B cell (primary cell): ENCODE data around the gene PTGES3. TPM values are rescaled to one million over a fixed set of nuclear protein-coding genes. Genes with fewer than 3 reads are reported as not detected.

Experiments
- ATAC-seq: fragments of 200-7000 bp; cut with Tn5 transposase; one replicate; pipeline ENCODE4 v1.10.0; 2021; ENCODE audit warnings: low read depth, mild to moderate bottlenecking, moderate number of reproducible peaks, moderate library complexity
- CTCF ChIA-PET: fragments of 350-600 bp; sonication (Branson Sonifier 250); formaldehyde crosslinking; loops from one replicate; lab custom pipeline; 2021; ENCODE audit warnings: antibody characterized with exemption, inconsistent platforms; lab: Charles Lee
- POLR2A ChIA-PET: fragments of 350-600 bp; sonication (Branson Sonifier 250); formaldehyde crosslinking; loops from one replicate; lab custom pipeline; 2021; ENCODE audit warnings: antibody characterized with exemption; lab: Charles Lee
- DNase-seq: peaks from one replicate; pipeline ENCODE4 v3.0.0; 2013
- H2AFZ ChIP-seq: 2 replicates; pipeline ENCODE4 v1.6.1; 2012; ENCODE audit warnings: mild to moderate bottlenecking, low read depth, low read length; ENCODE audit not compliant: insufficient read depth, poor library complexity, severe bottlenecking
- H3K27ac ChIP-seq, 2 donors: 1 replicate in 1 of 2; 2 replicates in 1 of 2; pipeline ENCODE4 v1.5.1; 2012 to 2013; ENCODE audit warnings: low read length in 2 of 2, mild to moderate bottlenecking in 2 of 2, moderate library complexity in 1 of 2
- H3K27me3 ChIP-seq, 4 experiments: fragments of 200-600 bp in 1 of 4; sonication (generic) in 1 of 4; replicated peaks in 1 of 4; 1 replicate in 2 of 4; 2 replicates in 2 of 4; pipeline versions ENCODE4 v1.6.1 to v1.7.0; 2013 to 2016; ENCODE audit warnings: low read length in 3 of 4, mild to moderate bottlenecking in 2 of 4, mixed read lengths in 1 of 4, moderate library complexity in 1 of 4; ENCODE audit not compliant: insufficient read depth in 4 of 4, control insufficient read depth in 3 of 4; ENCODE audit errors: control extremely low read depth in 1 of 4
- H3K36me3 ChIP-seq, 2 experiments: replicated peaks in 1 of 2; 1 replicate in 1 of 2; 2 replicates in 1 of 2; pipeline versions ENCODE4 v1.6.1 to v1.7.1; 2013; ENCODE audit warnings: low read length in 1 of 2; ENCODE audit not compliant: insufficient read depth in 2 of 2, control insufficient read depth in 1 of 2; ENCODE audit errors: control extremely low read depth in 1 of 2, extremely low read depth in 1 of 2
- H3K4me1 ChIP-seq, 2 donors: fragments of 200-600 bp in 1 of 2; sonication (generic) in 1 of 2; 1 replicate in 1 of 2; 2 replicates in 1 of 2; pipeline versions ENCODE4 v1.5.1 to v1.6.1; 2013 to 2017; ENCODE audit warnings: low read length in 2 of 2; ENCODE audit not compliant: control insufficient read depth in 2 of 2, insufficient read depth in 2 of 2
- H3K4me2 ChIP-seq: replicated peaks from 2 replicates; pipeline ENCODE3; 2012; ENCODE audit warnings: mild to moderate bottlenecking, low read depth, low read length; ENCODE audit not compliant: poor library complexity, severe bottlenecking
- H3K4me3 ChIP-seq, 5 experiments: fragments of 200-600 bp in 1 of 5; sonication (generic) in 1 of 5; 1 replicate in 3 of 5; 2 replicates in 2 of 5; pipeline versions ENCODE4 v1.5.1 to v1.7.0; 2011 to 2016; ENCODE audit warnings: low read length in 4 of 5, mild to moderate bottlenecking in 4 of 5, low read depth in 2 of 5, control low read depth in 1 of 5, moderate library complexity in 1 of 5; ENCODE audit not compliant: insufficient read depth in 1 of 5; ENCODE audit errors: control extremely low read depth in 1 of 5, extremely low read depth in 1 of 5
- H3K79me2 ChIP-seq: fragments of 200-600 bp; sonication (generic); one replicate; pipeline ENCODE4 v1.6.0; 2016; ENCODE audit warnings: low read length; ENCODE audit not compliant: control insufficient read depth, insufficient read depth
- H3K9ac ChIP-seq: fragments of 200-600 bp; sonication (generic); 2 replicates; pipeline ENCODE4 v1.6.1; 2017; ENCODE audit warnings: mild to moderate bottlenecking, low read length, moderate library complexity
- H3K9me3 ChIP-seq, 3 donors: one replicate each; pipeline versions ENCODE4 v1.6.1 to v1.7.1; 2013; ENCODE audit warnings: low read length in 2 of 3; ENCODE audit not compliant: control insufficient read depth in 2 of 3, insufficient read depth in 1 of 3; ENCODE audit errors: control extremely low read depth in 1 of 3
- H4K20me1 ChIP-seq: 2 replicates; pipeline ENCODE4 v1.6.0; 2012; ENCODE audit warnings: mild to moderate bottlenecking, low read length; ENCODE audit not compliant: insufficient read depth, control insufficient read depth, poor library complexity, severe bottlenecking
- H3K27ac Mint-ChIP-seq: one replicate; pipeline ENCODE4 v1.8.0; 2021; ENCODE audit warnings: mixed read lengths
- H3K27me3 Mint-ChIP-seq: one replicate; pipeline ENCODE4 v1.8.0; 2021; ENCODE audit warnings: mixed read lengths
- H3K4me1 Mint-ChIP-seq: one replicate; pipeline ENCODE4 v1.8.0; 2021; ENCODE audit warnings: mixed read lengths
- H3K4me3 Mint-ChIP-seq: one replicate; pipeline ENCODE4 v1.8.0; 2021; ENCODE audit warnings: mixed read lengths
- H3K9me3 Mint-ChIP-seq: one replicate; pipeline ENCODE4 v1.8.0; 2022; ENCODE audit warnings: mixed read lengths; ENCODE audit not compliant: insufficient read depth
- CTCF ChIP-seq: fragments of 200-600 bp; IDR thresholded peaks from one replicate; pipeline ENCODE4 v1.8.0; 2022; ENCODE audit warnings: antibody characterized with exemption, mild to moderate bottlenecking
- EZH2 ChIP-seq: IDR thresholded peaks from 2 replicates; pipeline ENCODE4 v1.6.1; 2012; ENCODE audit warnings: borderline replicate concordance, low read depth, mild to moderate bottlenecking, moderate library complexity, low read length; ENCODE audit not compliant: insufficient read depth, poor library complexity, severe bottlenecking
- WGBS: methylation state at CpG from one replicate; pipeline ENCODE4 v1.1.5; 2013; ENCODE audit warnings: missing lambda C conversion rate; ENCODE audit not compliant: insufficient coverage; 5-methylcytosine and 5-hydroxymethylcytosine counted together
- intact Hi-C: fragments of 100-400 bp; cut with micrococcal nuclease; formaldehyde crosslinking; loops from one replicate; pipeline ENCODE4 v1.10.0; 2022
- polyA plus RNA-seq: library from polyadenylated mRNA; depleted of rRNA; stranded (reverse); fragments of >200 nt; gene quantifications from 2 replicates; pipeline ENCODE4 v1.2.3, GENCODE V29; 2012
- total RNA-seq, 2 donors: library from RNA; stranded (reverse); fragments of 120-200 nt in 1 of 2; gene quantifications; 1 replicate in 1 of 2; 2 replicates in 1 of 2; pipeline versions ENCODE4 v1.2.3 to v1.2.4, GENCODE V29; 2013 to 2022

Gene PTGES3
- total and polyA plus RNA-seq, 2 donors (not counting 1 experiment from before 2014, with no cell fraction given): 35.3 to 121 TPM

GRCh38 chr12:56724701-56724971 is 36.6 kb upstream of the PTGES3 start:
- intact Hi-C loops: loop anchor here (2.0 kb wide), 1 partner anchor 88 kb away; no protein-coding TSS in a partner anchor
- Mint-ChIP-seq H3K9me3 (no peaks in the 10 kb centered on the region), H3K4me3 (peak overlapping the region; percentile 95), H3K27ac (peak overlapping the region; percentile 95), H3K4me1 (peaks cover 64% of the 10 kb centered on the region), H3K27me3 (no peaks in the 10 kb centered on the region)
- Histone ChIP-seq H4K20me1 (peaks cover 38% of the 10 kb centered on the region), H3K4me3 (peak overlapping the region; percentile 76 to 99 (median 90)), H2AFZ (peak overlapping the region; percentile 83), H3K36me3 (peaks cover 0 to 34% of the 10 kb centered on the region in 2 experiments), H3K79me2 (peaks cover 62% of the 10 kb centered on the region), H3K4me2 (peak overlapping the region; percentile 76), H3K27ac (peak overlapping the region; percentile 81 to 92), H3K9ac (peak overlapping the region; percentile 83), H3K4me1 (peaks cover 52 to 55% of the 10 kb centered on the region in 2 donors), H3K9me3 (no peaks in the 10 kb centered on the region), H3K27me3 (no peaks in the 10 kb centered on the region)
- 0% methylated on average over 4 of the region's 9 CpGs for WGBS
- CTCF ChIA-PET: interaction anchor here (0.9 to 2.2 kb wide), 2 partner anchors 100 to 387 kb away, joined by 4 to 8 read pairs; partner anchors contain the start of gene STAT6
- DNase-seq (no peak), ATAC-seq (no peak)
- POLR2A ChIA-PET: interaction anchor here (1.0 to 1.5 kb wide), 4 partner anchors 8 to 37 kb away, joined by 3 to 25 read pairs (median 5); partner anchors contain the start of gene PTGES3
- TF ChIP-seq EZH2 (no peak), CTCF (no peak)

GRCh38 chr12:56723889-56724700 is 36.0 kb upstream of the PTGES3 start:
- H3K4me3 Mint-ChIP-seq: peak overlapping the region; percentile 95
- Histone ChIP-seq H3K4me1 (peaks cover 57 to 60% of the 10 kb centered on the region in 2 donors), H3K27ac (peak overlapping the region; percentile 81 to 92), H4K20me1 (peaks cover 44% of the 10 kb centered on the region), H3K4me3 (peak overlapping the region; percentile 76 to 99 (median 90)), H3K79me2 (peaks cover 68% of the 10 kb centered on the region), H3K36me3 (peaks cover 0 to 39% of the 10 kb centered on the region in 2 experiments), H2AFZ (peak overlapping the region; percentile 83), H3K4me2 (peak overlapping the region; percentile 76), H3K9ac (peak overlapping the region; percentile 83), H3K9me3 (no peaks in the 10 kb centered on the region), H3K27me3 (no peaks in the 10 kb centered on the region)
- 4% methylated on average over 11 of the region's 14 CpGs for WGBS
- TF ChIP-seq CTCF (no peak), EZH2 (no peak)
- ATAC-seq: no peak
- H3K27ac Mint-ChIP-seq: peak overlapping the region; percentile 95
- CTCF ChIA-PET: interaction anchor here (0.9 to 1.5 kb wide), 2 partner anchors 100 to 262 kb away, joined by 3 to 4 read pairs; no protein-coding TSS in a partner anchor
- H3K9me3 Mint-ChIP-seq: no peaks in the 10 kb centered on the region
- POLR2A ChIA-PET: interaction anchor here (0.7 to 1.2 kb wide), 3 partner anchors 30 to 37 kb away, joined by 3 to 5 read pairs (median 4); partner anchors contain the start of gene PTGES3
- H3K4me1 Mint-ChIP-seq: peaks cover 69% of the 10 kb centered on the region
- intact Hi-C loops: loop anchor here (2.0 kb wide), 1 partner anchor 87 kb away; no protein-coding TSS in a partner anchor
- no peaks in the 10 kb centered on the region for H3K27me3 Mint-ChIP-seq
- no peak for DNase-seq
